ENCODE data around the gene ADGRB3.

Gene ADGRB3

DNA sequence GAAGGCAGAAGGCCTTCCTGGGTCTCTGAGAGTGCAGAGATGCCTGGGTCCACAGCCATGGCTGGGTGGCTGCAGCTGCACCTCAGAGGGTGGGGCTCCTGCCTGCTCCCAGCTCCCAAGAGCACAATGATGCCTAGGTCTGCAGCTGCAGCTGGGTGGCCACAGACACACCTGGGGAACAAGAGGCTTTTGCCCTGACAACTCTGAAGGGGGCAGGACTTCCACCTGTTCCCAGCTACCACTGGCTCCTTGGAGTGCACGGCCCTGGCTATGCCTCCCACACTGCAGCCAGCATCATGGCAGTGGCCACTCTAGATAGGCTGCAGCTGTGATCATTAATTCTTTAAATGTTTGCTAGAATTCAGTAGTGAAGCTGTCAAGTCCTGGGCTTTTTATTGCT, 511.3 kb downstream of the ADGRB3 start:
- no peak for DNase-seq

- DNase-seq = no peak
These were observed 520.4 kb downstream of the ADGRB3 start for GRCh38 chr6:69155467-69155866.

DNA sequence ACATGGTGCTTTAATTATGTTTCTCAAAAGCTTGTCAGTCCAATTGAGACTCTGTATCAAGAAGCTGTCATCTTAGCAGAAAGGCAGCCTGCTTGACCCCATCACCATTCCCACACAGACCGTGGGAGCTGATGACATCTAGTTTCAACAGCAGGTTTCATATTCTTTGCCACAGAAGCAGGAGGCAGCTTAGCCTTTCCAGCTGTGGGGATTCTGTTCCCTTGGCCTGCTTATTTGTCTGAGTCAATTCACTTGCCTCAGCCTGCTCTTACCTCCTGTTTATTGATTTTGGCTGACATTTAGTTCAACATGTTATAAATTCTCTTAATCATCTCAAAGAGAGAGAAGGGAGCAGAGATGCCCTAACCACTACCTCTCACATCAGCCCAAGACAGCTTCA, 527.7 kb downstream of the ADGRB3 start:
- no peak for DNase-seq

- DNase-seq = no peak
These were observed 529.6 kb downstream of the ADGRB3 start for GRCh38 chr6:69164564-69165229.

- DNase-seq = no peak
These were observed 544.6 kb downstream of the ADGRB3 start for GRCh38 chr6:69179681-69180080.

- no peak for DNase-seq
These were observed 545.4 kb downstream of the ADGRB3 start for GRCh38 chr6:69180361-69181067.

DNA sequence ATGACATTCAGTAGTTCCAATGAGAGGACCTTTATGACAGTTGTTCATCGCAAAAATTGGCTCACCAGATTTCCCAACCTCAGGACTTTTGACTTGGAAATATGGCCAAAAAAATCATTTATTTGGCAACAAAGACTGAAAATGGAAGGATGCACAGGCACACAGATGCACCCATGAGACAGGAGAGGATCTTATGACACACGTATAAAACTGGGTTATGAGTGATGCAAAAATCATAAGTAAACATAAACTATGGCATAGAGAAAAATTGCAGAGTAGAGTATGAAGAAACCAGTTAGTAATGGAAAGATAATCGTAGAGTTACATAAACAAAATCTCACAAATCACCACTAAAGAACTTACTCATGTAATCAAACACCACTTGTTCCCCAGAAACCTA, 546.9 kb downstream of the ADGRB3 start:
- DNase-seq = no peak

GRCh38 chr6:69185276-69185675, 550.2 kb downstream of the ADGRB3 start:
- no peak for DNase-seq

DNA sequence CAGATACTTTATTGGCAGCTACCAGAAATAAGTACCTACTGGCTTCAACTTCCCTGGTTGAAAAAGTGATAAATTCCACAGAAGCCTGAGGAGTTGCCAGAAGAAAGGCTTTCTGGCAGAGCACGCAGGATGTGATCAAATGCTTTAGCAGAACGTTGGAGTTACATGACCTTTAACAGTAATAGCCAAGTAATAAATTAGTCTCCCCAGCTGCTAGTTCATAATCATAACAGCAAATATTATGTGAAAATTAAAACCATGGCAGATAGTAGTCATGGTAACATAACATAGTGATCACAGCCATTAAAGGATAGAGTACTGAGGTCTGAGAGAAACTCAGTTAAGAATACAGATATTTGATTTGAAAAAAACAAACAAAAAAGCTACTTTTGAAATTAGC, 567.7 kb downstream of the ADGRB3 start:
- DNase-seq = no peak

GRCh38 chr6:69216127-69216526, 581.0 kb downstream of the ADGRB3 start:
- DNase-seq = no peak

GRCh38 chr6:69217343-69217742, 582.3 kb downstream of the ADGRB3 start:
- no peak for DNase-seq

DNA sequence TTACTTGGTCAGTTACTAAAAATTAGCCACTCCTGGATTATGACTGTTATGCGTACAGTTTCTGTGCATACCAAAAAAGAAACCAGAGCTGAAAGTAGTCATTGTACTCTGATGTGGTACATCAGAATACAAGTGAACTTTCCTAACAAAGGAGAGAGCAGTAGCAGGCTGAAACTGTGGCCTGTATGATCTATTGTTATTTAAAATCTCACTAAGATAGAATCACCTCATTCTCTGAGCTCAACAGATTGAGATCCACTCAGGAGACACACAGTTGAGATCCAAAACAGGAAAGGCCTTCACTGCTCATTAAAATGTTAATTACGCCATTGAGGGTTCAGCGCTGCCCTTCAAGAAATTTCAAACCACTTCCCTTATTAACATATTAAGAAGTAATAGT, 585.3 kb downstream of the ADGRB3 start:
- no peak for DNase-seq

GRCh38 chr6:69232008-69232407, 596.9 kb downstream of the ADGRB3 start:
- no peak for DNase-seq

- DNase-seq = no peak
These were observed 597.4 kb downstream of the ADGRB3 start for GRCh38 chr6:69232496-69232895.

- no peak for DNase-seq
These were observed 597.9 kb downstream of the ADGRB3 start for GRCh38 chr6:69232911-69233448.

- DNase-seq = no peak
These were observed 603.0 kb downstream of the ADGRB3 start for GRCh38 chr6:69238067-69238466.

DNA sequence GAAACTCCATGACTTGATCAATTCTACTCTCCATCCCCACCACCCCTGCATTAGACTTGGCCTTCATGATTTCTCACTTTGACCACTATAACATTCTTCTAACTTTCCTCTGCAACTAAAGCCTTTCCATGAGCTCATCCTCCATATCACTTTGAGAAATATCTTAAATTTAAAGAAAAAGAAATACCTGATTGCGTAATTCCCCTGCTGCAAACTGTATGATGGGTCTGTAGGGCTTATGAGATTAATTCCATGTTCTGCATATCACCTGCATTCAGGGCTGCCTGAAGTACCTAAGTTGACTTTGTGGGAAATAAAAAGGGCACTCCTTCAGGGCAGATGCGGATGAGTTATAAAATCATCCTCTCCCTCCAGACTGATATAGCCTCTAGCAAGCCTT, 611.9 kb downstream of the ADGRB3 start:
- no peak for DNase-seq

GRCh38 chr6:69261010-69261409, 625.9 kb downstream of the ADGRB3 start:
- no peak for DNase-seq

DNA sequence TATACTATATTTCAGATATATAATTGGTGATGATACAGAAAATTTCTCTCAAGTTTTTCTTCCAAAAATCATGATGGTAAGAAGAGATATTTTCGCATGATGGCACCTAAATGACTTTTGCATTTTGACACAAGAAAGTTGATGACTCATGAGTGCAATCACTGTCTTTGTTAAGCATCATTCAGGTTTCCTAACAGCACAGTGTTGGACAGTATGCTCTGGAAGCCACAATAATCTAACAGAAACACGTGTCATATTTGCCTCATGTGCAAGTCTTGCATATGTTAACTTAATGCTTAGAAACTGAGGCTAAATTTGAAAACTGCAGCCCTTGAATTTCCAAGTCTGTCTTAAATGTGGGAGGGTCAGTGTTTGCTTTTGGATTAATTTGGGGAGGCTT, 628.2 kb downstream of the ADGRB3 start:
- no peak for DNase-seq

GRCh38 chr6:69265090-69265489, 630.0 kb downstream of the ADGRB3 start:
- DNase-seq = no peak

DNA sequence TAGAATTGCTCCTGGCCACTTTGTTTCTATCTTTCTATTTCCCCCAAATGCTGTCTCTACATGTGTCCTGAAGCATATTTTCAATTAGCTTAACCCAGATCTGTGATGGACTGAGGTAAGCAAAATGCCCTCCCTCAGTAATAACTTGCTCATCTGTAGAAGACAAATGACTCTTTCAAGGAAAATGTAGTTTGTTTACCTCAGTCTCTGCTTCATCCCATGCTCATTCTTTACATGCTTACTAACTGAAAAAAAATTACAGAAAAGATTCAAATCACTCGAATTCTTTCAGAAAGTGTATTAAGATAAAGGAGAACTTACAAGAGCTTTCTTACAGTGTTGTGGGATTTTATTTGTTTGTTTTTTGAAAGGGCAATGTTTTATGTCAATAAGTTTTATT, 630.6 kb downstream of the ADGRB3 start:
- no peak for DNase-seq

DNA sequence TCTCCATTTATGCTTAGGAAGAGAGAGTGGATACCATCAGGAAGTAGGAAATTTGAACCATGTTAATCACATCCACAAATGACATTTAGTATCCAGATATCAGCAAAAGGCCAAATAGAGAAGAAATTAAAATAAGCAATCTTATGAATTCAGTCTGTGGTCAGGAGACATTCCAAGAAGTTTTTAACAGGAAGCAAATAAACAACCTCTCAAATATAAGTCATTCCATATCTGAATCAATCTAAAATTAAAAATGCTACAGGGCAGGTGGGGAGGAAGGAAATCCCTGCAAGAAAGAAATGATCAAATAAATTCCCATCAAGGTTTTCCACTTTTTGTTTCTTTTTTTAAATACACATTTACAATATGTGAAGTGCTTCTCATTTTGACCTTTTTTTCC, 641.1 kb downstream of the ADGRB3 start:
- no peak for DNase-seq

GRCh38 chr6:69279805-69280204, 644.7 kb downstream of the ADGRB3 start:
- no peak for DNase-seq

DNA sequence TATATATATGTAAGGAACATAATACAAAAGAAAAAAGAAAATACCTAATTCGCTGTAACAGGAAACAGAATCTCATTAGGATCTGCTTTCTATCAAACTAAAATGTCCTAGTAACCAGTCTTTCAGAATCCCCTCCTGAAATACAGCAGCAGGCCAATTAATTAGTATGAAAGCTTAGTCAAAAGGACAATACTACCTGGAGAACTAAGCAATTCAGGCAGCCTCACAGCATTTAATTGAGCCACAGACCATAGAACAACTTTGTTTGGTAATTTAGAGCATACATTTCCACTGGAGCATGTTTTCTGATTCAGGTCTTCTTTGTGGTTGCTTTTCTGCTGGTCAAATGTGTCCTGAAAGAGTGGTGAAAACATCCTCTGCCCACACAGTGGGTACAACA, 645.8 kb downstream of the ADGRB3 start:
- no peak for DNase-seq

All from bone marrow (tissue), 2 donors.